Measurements from ENCODE around the gene TLR8.

TLR8 gene

DNA sequence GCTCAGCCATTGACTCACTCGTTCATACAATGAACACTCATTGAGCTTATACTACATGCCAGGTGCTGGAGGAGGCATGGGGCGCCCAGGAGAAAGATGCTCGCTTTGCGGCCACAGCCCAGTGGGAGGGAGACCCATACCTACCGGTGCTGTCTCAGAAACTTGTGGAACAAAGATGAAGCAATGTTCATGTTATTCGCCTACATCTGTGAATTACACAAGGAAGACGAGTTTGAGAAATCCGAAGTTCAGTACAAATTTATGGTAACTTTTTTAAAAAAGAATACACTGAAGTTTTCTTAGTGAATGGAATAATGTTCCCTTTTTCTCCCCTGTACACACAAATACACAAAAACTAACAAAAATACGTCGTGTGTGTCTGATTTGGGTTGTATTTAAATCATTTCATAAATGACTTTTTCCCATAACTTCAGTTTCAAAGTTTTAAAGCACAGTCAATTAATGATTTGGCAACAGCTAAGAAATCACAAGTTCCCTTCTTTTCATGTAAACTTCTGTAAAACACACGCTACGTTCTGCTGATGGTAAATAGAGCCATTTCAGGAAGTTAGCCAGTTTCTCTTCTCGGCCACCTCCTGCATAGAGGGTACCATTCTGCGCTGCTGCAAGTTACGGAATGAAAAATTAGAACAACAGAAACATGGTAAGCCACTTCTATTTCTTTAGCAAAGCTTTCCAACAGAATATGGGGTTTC, at the start of gene TLR8:
Gene TLR8 (plus strand): TSS at position 575 of the 716 bp plus-strand sequence. CDS start 87 bp downstream, at position 662.
- DNase-seq = no peak

DNA sequence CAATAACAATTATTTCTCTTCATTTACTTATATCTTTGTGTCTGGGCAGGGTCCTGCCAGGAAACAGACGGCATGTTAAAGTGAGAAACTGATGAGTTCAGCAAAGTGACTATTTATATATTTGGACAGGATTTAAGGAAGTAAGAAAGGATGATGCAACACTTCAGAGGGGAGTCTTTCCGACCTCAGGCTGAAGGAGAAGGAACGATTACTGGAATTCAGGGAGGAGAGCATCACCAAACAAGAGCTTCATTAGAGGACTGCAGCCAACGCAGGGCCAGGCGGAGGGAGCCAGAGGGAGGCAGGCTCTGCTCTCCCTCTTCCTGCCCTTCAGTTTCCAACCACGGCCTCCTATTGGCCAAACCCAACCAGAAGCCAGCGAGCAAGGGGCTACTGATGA, 41.1 kb upstream of the TLR8 start:
- DNase-seq = no peak

DNA sequence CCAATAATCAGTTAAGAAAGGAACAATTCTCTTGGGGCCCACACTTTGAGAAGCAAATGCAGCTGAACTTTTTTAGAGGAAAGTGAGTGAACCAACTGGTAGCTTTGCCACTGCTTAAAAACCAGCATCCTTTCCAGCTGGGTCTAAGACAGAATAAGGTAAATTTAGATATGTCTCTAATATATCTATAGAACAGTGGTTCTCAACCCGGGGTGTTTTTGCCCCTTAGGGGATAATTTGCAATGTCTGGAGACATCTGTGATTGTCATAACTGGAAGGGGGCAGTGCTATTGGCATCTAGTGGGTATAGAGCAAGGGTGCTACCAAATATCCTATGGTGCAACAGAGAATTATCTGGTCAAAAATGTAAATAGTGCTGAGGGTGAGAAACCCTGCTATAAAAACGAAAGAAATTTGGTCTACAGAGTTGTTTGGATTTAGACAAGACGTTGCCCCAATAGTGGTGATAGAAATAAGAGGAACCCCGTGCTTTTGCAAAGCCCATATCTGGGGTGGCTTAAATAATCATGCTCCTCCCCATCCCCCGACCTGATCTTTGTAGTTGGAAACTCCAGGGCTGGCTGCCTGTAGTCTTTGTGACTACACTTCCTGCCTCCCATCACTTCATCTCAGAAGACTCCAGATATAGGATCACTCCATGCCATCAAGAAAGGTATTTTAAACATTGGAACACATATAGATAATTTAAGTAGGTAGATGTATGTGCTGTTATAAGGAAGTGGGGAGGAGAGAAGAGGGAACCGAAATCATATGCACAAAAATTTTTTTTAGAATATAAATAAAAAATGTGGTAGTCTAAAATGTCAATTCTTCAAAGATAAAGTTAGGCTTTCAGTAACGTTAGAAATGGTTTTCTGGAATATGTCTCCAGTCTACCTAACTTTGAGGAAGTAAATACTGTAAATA, 39.7 kb upstream of the TLR8 start, which contains the start of gene TLR7:
Gene TLR7 (plus strand): TSS at position 622 of the 927 bp plus-strand sequence. CDS start 507 bp downstream, outside the sequence.
- DNase-seq = no peak

DNA sequence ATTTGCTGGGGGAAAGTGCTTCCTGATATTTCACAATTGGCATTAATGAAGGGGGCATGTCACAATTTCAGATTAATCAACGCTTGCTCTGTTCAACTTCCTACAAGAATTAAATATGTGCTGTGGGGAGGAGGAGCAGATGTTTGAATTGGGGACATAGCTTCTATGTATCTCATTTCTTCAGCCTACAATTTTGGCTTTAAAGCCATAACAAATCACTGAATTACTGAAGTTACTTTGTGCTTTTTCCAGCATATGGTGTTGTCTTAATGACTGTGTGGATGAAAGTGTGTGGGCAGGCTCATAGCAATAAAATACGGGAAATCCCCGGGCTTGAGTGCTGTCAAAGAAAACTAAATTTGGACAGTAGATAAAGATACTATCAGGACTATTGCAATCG, 38.7 kb upstream of the TLR8 start:
- DNase-seq = no peak

DNA sequence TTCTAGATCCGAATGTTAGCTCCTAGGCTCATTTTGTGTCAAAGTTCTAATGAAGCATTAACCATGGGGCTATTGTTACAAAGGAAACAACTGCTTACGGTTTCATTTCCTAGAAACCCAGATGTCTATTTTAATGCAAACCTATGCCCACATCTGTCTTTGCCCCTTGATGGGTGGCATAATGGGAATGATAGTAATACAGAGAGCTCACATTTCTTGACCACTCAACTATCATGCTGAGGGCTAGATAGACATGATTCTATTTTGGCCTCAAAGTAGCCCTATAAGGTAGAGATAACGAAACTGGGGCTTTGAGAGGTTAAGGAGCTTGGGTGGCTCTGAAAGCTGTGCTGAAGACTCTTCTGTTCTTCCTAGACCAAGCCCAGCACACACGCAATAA, 37.7 kb upstream of the TLR8 start:
- no peak for DNase-seq

DNA sequence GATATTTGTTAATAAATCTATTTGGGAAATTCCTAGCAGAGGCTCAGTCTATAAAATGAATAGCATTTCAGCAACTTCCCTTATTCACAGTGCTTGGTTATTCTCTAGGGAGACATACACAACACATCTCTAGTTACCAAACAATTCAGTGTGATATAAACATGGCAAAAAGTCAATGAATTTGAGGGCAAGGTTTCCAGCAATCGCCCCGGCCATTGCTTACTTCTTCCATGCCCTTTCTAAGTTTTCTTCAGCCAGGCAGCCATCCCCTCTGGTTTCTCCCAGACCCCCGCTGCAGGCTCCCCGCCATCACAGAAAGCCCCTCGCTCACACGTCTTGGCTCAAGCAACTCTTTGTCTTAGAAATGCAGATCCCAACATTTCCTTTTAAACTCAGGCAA, 35.2 kb upstream of the TLR8 start:
- DNase-seq = no peak

DNA sequence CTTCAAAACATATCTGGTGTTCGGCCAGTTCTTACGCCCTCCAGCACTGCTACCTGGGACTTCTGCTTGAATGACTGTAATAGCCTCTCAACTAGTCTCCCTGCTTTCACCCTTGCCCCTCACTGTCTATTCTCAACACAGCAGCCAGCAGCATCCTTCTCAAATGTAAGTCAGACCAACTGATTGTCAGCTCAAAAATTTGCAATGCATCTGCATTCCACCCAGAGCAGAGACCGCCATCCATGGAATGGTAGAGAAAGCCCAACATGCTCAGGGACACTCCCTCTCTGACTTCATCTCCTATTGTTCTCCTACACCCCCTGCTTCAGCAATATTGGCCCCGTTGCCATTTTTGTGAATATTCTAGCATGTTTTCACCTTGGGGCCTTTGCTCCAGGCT, 33.7 kb upstream of the TLR8 start:
- DNase-seq = no peak

DNA sequence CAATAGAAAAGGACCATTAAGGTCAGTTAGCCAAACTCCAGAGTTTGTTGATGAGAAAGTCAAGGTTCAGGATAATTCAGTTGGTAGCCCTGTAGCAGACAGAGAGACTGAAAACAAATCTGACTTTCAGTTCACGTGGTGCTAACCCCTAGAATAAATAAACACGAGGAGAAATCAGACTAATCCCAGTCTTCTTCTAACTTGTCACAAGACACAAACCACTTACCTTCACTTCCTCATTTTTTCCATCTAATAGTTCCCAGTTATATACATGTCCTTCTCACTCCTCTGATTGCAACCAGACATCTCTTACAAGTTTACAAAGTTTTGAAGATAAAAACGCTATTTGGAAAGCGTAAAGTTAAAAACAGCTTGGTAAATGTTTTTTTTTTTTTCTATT, 31.8 kb upstream of the TLR8 start:
- DNase-seq = no peak

DNA sequence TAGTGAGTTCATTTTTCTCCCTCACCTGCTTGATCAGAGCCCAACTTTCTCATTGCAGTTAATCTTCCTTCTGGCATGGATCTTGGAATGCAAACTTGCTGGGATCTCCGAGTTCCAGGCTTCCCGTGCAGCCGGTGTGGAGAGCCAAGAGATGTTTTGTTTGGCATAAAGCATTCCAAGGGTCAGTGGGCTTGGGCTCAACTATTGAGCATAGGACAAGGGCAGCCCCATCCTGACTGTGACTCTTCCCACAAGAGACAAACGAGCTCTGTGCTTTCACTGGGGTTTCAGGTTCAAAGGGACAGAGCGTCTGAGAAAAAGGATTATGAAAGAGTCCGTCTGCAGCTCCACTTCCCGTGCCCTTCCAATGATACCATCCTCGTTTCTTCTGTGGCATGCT, 29.0 kb upstream of the TLR8 start:
- no peak for DNase-seq

DNA sequence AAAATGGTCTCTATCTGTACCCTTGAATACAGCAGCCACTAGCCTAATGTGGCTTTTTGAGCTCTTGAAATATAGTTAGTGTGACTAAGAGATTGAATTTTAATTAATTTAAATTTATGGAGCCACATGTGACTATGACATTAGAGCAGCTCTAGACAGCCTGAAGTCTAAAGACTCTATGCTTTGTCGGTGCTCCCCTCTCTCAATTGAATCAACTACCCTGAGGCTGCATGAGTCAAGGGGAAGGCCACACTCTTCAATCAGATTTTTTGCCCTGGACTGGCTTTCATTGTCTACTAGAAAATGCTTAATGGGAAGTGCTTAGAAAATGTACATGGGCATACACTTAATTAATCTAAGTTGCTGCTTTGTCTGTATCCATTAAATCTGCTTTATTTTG, 27.9 kb upstream of the TLR8 start:
- no peak for DNase-seq

DNA sequence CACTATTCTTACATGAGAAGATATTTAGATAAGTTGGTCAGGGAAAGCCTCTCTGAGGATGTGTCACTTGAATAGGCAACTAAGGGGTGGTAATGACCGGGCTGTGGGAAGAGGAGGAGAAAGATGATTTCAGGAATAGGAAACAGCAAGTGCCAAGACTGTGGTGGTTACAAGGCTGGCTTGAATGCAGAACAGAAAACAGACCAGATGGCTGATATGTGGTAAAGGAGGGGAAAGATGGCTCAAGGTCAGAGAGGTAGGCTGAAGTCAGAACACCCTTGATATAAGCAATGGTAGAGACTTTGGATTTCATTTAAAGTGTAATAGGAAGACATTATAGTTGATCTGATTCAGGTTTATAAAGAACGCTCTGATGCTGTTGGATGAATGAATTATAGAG, 24.5 kb upstream of the TLR8 start:
- no peak for DNase-seq

DNA sequence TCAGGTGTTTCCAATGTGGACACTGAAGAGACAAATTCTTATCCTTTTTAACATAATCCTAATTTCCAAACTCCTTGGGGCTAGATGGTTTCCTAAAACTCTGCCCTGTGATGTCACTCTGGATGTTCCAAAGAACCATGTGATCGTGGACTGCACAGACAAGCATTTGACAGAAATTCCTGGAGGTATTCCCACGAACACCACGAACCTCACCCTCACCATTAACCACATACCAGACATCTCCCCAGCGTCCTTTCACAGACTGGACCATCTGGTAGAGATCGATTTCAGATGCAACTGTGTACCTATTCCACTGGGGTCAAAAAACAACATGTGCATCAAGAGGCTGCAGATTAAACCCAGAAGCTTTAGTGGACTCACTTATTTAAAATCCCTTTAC, 20.9 kb upstream of the TLR8 start:
- no peak for DNase-seq

DNA sequence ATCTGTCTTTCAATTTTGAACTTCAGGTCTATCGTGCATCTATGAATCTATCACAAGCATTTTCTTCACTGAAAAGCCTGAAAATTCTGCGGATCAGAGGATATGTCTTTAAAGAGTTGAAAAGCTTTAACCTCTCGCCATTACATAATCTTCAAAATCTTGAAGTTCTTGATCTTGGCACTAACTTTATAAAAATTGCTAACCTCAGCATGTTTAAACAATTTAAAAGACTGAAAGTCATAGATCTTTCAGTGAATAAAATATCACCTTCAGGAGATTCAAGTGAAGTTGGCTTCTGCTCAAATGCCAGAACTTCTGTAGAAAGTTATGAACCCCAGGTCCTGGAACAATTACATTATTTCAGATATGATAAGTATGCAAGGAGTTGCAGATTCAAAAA, 19.9 kb upstream of the TLR8 start:
- no peak for DNase-seq

DNA sequence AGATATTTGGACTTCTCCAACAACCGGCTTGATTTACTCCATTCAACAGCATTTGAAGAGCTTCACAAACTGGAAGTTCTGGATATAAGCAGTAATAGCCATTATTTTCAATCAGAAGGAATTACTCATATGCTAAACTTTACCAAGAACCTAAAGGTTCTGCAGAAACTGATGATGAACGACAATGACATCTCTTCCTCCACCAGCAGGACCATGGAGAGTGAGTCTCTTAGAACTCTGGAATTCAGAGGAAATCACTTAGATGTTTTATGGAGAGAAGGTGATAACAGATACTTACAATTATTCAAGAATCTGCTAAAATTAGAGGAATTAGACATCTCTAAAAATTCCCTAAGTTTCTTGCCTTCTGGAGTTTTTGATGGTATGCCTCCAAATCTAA, 19.3 kb upstream of the TLR8 start:
- DNase-seq = no peak

DNA sequence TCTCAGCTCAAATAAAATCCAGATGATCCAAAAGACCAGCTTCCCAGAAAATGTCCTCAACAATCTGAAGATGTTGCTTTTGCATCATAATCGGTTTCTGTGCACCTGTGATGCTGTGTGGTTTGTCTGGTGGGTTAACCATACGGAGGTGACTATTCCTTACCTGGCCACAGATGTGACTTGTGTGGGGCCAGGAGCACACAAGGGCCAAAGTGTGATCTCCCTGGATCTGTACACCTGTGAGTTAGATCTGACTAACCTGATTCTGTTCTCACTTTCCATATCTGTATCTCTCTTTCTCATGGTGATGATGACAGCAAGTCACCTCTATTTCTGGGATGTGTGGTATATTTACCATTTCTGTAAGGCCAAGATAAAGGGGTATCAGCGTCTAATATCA, 18.7 kb upstream of the TLR8 start:
- DNase-seq = no peak

DNA sequence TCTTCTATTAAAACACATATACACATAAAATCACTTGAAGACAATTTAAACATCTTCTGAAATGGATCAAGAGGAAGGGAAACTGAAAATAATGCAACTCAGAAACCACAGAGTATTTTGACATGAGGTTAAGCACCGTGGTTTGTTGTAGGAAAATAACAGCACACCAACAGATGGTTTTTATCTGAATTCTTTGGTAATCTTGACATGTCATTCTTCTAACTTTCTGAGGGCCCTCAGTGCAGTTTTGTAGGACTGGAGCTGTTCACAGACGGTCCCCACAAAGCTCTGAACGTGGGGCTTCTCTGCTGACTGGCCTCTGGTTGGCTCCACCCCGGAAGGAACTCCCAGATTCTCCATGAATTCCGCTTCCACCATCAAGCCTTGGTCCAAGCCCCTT, 16.0 kb upstream of the TLR8 start:
- DNase-seq = no peak

DNA sequence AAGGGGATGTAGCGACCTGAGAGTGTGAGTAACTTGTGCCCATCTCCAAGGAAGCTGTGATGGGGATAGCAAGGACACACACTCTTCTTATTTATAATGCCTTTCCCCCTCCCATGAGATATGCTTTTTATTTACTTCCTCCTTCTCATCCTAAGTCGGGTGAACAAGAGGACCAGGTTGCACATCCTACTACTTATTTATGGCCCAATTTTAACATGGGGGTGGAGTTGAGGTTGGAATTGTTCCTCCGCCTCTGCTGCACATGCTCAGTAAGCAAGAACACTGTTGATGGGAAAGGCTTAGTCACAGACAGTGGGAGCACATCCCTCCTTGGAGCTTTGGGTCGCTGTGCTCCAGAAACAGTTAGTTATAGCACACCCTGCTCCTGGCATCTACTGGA, 15.2 kb upstream of the TLR8 start:
- no peak for DNase-seq

DNA sequence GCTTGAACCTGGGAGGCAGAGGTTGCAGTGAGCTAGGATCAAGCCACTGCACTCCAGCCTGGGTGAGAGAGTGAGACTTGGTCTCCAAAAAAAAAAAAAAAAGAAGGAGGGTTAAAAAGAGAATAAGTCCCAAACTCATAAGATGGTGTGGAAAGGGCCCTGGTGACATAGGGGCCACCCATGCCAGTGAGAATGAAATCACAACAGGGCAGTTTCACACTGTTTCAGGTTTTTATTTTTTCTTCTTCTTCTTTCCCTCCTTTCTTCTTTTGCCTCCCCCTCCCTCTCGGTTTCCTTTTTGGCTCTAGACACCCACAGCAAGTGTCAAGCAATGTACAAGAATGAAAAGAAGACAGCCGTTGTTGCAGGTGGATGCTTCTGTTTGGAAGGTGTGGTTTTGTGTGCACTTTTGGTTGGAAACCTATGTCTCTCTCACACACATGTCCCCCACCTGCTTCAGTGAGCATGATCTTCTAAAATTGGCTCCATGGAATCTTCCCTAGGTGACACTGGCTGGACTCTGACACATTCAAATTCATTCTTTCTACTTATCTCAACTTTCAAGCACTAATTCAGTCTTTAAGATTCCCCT, 14.4 kb upstream of the TLR8 start:
- no peak for DNase-seq

DNA sequence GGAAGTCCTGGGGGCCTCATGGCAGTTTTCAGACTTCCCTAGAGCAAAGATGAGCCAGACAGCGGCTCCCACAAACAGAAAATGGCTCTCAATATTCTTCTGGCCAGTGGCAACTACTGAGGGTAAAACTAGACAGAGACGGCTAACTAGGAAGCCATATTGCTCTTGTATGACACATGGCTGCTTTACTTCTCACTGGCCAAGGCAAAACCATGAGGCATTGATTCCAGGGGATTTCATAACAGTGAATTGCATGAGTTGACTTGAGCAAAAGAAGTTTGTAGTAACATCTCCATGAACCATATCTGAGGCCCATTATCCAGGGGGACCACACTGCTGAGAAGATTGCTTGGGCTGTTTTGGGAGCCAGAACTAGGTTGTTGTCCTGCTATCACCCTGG, 13.7 kb upstream of the TLR8 start:
- DNase-seq = no peak

DNA sequence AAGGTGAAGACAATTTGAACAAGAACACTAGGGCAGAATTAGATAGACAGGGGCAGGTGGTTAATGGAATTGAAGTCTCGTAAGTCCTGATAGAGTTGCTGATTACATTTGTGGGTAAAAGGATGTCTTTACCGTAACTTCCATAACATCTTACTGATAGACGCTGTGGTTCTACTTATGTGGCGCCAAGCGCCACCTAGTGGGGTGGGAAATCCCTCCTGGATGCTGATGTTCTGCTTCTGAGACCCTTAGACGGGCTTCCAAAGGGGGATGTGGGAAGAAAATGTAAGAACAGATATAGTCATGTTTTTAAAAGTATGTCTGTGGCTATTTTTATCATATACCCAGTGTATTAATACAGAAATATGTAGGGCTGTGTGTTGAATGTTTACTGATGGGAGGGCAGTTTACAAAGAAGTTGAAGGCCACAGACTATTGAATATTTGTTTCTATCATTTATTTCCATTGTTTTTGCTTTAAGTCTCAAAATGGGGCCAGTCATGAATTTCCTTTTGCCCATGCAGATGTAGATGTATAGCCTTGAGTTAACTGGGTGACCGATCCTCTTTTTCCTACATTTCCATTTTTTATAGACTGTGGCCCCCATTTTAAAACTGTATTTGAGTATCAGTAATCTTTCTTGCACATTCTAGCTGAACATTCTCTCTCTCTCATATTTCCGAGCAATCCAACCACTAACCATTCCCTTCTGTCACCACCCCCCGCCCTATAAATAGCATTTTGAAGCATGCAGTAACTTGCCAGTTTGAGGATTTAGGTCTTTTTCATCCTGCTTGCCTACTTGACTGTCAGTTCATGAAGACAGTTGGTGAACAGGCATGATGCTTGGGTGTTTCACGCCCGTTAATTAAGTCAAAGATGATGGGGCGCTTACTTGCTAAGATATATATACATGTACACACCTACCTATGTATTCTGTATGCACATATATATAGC, 12.1 kb upstream of the TLR8 start:
- no peak for DNase-seq

DNA sequence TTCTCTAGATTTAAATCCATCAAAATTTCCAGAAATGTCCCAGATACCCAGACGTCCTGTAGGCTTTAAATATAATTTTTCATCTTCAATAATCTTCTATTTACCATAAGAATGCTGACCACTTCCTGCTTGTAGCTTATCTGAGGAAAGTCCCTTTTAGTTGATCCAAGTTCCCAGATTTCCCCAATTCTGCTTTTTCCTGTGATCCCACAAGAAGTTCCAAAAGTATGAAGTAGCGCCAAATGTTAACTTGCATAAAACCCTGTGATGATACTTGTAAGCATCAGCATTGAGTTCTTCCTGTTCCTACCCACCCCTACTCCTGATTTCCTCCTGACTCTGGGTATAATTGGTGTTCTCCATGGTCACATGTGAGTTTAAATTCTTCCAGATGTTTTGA, 10.6 kb upstream of the TLR8 start:
- DNase-seq = no peak

DNA sequence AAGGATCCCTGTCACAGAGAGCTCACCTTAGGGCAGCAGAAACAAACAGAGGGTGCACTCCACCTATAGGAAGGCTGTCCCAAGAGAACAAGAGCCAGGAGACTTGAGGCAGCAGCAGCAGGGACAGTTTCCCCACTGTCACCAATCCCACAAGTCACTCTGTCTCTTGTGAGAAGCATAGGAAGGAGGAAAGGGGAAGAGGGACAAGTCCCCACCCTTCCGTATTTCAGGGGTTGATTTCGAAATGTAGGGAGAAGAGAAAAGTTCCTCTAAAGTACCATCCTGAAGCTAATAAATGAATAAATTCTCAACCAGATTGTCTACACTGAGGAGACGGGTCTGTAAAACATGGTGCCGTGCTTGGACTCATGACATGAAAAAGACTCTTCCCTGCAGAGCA, 9.5 kb upstream of the TLR8 start:
- DNase-seq = no peak

DNA sequence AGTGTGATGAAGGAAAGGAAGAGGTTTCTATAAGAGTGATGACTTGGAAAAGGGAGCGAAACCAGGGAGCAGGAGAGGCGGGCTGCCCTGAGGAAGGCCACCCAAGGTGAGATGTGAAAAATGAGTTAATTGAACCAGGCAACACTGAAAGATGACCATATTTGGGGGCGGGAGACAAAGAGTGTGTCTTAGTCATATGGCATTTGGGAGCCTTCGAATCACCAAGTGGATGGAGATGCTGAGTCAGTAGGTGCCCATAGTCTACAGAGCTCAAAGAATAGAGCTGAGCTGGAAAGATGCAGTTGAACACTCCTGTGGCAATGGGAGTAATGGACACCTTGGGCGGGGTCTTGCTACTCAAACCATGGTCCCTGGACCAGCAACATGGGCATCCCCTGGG, 8.3 kb upstream of the TLR8 start:
- DNase-seq = no peak

All from NCI-H2081 treated with DMSO at 0.1 percent for 48 hours (cell line).